ENCODE data around the gene SLC22A25.
"Not testable (repeated sequence)": the region's sequence is repeated elsewhere in the genome, so short reads cannot be mapped to it uniquely, and the experiment has no call there.

The SLC22A25 gene

DNA sequence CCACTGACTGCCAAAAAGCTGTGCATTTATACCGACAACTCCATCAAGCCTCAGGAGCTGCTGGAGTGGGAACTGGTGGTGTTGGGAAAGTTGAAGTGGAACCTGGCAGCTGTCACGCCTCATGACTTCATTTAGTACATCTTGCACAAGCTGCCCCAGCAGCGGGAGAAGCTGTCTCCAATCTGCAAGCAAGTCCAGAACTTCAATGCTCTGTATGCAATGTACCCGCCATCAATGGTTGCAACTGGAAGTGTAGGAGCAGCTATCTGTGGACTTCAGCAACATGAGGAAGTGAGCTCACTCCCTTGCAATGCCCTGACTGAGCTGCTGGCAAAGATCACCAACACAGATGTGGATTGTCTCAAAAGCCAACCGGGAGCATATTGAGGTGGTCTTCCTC, at the start of gene SLC22A25:
Gene SLC22A25 (minus strand): TSS at position 67 of the 400 bp plus-strand sequence. CDS start 13,947 bp downstream, outside the sequence.
- no peak for DNase-seq (ENCODE audit: low read depth in 2 of 2)

DNA sequence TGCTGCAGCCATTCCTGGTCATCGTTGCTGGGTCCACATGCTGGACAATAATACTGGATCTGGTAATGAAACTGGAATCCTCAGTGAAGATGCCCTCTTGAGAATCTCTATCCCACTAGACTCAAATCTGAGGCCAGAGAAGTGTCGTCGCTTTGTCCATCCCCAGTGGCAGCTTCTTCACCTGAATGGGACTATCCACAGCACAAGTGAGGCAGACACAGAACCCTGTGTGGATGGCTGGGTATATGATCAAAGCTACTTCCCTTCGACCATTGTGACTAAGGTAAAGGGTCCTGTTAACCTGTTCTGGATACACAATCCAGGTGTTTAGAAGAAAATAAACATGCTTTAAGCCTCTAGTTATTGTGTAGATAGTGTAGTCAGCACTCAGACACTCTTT, 46.9 kb upstream of the SLC22A25 start:
- DNase-seq (ENCODE audit: low read depth in 2 of 2) = no peak

DNA sequence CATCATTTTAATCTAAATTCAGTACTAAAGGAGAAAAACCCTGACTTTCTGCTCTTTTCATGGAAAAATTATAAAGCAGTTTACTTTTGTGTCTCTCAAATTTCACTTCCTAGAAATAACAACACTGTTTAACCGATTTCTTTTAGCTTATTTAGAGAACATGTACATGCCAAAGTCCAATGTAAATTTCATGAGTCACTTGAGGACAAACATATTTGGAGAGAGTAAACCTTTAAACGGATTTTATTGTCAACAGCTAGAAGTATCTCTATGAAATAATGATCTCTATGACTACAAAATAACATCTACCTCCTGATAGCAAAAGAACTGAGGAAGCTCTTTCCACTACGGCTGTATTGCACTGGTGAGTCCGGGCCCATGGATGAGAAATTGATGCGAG, 46.3 kb upstream of the SLC22A25 start:
- no peak for DNase-seq (ENCODE audit: low read depth in 2 of 2)

DNA sequence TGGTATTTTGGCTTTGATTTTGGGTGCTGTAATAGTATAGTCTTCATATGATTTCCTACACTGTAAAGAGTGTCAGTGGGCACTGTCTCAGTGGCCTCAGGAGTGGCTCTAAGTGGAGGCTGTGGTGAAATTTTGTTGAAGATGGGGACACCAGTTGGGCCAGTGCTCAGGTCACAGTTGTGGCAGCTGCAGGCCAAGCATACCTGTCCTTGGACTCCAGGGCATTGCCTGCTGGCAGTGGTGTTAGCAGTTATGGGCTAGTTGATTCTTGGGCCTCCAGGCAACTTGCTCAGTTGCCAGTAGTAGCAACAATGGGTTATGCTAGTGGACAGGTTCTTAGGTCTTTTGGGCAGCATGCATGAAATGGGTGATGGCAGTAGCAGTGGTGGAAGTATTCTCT, 39.2 kb upstream of the SLC22A25 start:
- no peak for DNase-seq (ENCODE audit: low read depth in 2 of 2)

DNA sequence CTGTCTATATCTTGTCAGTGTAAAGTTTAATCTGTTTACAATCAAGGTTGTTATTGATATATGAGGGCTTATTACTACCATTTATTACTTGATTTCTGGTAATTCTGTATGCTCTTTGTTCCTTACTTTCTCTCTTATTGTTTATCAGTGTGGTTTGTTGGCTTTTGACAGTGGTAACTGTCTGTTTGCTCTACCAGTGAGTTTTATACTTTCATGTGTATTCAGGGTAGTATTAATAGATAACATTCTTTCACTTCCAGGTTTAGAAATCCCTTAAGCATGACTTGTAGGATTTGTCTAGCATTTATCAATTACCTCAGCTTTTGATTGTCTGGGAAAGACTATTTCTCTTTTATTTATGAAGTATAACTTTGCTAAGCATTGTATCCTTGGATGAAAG, 37.5 kb upstream of the SLC22A25 start:
- DNase-seq (ENCODE audit: low read depth in 2 of 2) = no peak

DNA sequence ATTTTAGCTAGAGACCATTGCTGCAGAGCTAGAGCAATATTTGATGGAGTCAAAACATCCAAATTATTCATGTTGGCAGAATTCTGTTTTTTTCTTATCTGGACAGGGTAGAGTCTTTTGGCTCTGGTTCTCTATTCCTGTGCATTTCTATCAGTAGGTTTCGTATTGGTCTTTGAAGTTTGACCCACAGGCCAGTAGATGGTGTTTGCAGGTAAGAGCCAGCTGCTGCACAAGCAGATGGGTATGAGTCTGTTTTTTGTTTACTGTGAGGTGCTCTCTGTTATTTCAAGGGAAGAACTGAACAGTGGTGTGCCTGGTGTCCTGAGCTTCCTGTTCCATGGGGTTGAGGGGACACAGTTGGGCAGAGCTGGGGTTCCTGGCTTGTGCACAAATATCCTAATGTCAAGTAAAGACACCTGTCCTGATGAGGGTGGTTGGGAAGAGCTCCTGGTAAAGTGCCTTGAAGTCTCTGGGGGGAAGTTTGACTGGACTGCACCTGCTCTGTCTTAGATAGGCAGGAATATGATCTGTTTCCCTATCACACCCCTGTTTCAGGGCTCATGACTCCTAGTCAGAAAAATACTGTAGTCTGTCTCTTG, 34.0 kb upstream of the SLC22A25 start:
- DNase-seq (ENCODE audit: low read depth in 2 of 2) = no peak

DNA sequence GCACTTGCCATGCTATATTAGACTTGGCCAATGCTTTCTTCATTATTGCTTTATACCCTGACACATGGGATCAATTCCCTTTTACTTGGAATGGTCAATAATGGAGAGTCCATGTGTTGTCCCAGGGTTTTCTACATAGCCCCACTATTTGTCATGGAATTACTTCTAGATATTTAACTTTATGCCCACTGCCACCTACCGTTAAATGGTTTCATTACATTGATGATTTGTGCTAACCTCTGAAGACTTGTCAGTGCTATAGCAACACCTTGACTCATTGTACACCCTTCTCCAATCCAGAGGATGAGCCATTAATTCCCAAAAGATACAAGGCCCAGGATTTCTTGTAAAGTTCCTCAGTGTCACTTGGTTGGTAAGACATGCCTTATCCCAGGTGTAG, 31.4 kb upstream of the SLC22A25 start:
- no peak for DNase-seq (ENCODE audit: low read depth in 2 of 2)

DNA sequence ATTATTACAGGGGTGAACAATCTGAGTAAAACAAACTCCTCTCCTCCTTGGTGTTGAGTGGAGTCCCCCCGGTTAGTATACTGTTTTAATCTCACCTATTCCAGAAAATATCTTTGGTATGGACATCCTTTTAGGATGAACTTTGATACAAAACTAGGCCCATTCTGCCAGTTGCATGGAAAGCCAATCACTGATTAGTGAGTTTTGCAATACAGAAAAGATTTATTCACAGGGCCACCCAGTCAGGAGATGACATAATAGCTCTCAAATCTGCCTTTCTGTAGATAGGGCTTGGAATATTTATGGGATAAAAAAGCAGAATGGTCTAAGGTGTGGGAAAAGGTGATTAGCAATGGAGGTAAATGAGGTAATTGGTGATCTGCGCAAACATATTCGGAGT, 30.3 kb upstream of the SLC22A25 start:
- DNase-seq (ENCODE audit: low read depth in 2 of 2) = no peak

DNA sequence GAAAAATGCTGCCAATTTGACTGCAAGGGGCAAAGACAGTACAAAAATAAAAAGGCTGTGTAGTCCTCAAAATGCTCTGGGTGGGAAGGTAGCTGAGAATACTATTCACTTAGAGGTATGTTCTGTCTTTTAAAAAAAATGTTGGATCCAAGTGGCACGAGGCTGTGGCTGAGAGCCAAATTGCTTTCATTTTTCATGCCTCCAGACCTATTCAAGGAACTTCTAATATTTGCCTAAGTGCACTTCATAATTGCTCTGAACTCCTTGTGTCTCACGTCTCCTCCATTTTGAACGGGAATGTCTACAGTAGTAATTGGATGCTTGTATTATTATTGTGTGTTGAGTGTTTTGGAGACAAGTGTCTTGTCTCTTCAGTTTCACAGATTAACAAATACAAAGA, 19.1 kb upstream of the SLC22A25 start:
- DNase-seq (ENCODE audit: low read depth in 2 of 2) = no peak

DNA sequence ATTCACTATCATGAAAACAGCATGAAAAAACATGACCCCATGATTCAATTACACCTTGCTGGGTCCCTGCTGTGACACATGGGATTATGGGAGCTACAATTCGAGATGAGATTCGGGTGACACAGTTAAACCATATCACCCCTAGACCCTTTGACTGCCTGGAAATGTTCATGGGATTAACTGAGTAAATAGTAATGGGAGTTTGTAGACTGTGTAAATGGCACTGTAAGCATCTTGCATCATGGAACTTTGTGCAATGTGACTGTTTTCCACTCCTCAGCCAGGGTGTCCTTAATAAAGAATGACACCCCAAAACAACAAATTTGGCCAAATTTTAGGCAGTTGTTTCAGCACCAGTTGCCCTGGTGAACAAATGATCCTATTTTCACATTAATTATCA, 7.9 kb upstream of the SLC22A25 start:
- no peak for DNase-seq (ENCODE audit: low read depth in 2 of 2)

DNA sequence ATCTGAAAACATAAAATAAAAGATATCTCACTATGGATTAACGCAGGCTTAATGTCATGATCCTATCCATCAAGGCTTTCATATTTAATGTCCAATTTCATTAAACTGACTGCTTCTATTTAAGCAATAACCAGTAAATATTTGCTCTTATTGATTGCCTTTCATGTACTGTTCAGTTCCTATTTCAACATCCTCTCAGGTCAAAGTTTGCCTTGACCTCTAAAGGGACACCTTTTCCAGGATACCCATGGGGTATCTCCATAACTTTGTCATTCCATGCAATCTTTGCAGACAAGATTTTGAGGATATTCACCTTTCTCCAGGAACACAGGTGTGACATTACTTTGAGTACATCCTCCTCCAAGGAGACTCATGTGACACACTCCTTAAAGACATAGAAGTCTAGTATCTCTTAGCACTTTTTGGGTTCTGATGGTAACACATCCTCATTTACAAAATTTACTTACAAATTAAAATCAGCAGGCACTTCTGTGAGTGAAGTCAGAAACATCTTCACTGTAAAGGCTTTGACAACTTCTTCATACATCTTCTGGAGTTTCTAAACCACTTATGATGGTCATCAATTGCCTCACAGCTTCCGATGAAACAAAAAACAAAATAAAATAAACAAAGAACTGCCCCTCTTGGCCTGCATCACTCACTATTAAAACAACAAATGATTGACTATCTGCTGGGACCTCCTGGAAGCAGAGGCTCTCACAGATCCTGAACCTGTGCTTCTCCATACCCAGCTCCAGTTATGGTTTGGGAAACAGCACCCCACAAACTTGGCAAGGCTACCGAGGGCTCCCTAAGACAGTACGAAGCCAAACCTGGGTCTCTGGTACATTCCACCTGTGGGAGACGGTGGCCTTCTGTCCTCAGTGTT, 7.0 kb upstream of the SLC22A25 start:
- no peak for DNase-seq (ENCODE audit: low read depth in 2 of 2)

DNA sequence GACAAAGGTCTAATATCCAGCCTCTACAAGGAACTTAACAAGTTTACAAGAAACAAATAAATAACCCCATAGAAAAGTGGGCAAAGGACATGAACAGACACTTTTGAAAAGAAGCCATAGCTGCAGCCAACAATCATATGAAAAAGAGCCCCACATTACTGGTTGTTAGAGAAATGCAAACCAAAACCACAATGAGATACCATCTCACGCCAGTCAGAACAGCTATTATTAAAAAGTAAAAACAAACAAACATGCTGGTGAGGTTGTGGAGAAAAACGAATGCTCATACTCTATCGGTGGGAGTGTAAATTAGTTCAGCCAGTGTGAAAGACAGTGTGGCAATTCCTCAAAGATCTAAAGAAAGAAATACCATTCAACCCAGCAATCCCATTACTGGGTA, 5.6 kb upstream of the SLC22A25 start:
- DNase-seq (ENCODE audit: low read depth in 2 of 2) = no peak

DNA sequence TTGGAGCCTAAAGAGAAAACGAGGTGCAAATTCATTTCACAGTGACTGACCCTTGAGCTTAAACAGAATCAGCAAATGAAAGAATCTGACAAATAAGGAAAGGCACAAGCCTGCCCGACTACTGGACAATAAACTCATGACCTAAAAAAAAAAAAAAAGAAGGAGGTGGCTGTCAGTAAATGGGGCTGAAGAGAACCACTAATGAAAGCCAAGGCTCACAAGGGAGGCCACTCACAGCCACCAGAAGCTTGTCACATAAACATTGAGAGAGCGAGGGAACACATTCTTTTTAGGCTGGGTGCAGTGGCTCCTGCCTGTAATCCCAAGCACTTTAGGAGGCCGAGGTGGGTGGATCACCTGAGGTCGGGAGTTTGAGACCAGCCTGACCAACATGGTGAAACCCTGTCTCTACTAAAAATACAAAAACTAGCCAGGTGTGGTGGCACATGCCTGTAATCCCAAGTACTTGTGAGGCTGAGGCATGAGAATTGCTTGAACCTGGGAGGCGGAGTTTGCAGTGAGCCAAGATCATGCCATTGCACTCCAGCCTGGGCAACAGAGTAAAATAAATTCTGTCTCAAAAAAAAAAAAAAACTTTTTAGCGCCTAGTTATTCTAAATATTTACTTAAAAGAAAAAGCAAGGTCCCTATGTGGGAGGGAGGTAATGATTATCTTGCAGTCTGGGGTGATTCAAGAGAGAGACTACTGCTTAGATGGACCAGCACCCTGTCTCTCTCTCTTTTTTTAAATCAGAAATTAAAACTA, 4.0 kb upstream of the SLC22A25 start:
- not testable (repeated sequence) for DNase-seq (ENCODE audit: low read depth in 2 of 2)

DNA sequence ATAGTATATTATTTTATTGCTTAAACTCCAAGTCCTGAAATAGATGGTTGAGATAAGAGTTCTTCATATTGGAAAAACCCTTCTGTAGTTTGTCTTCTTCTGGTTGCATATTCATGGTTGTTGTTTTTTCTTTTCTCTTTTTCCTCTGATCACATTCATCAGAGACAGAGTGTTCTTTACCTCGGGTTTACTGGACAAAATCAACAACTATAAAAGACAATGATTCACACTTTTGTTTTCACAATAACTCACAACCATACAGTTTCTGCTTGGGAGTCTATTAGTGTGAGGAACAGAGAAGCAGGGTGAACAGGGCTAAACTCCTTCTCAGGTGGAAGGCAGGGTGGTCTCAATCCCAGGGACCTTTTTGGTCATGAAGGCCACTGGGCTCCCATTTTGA, 2.6 kb upstream of the SLC22A25 start:
- DNase-seq (ENCODE audit: low read depth in 2 of 2) = no peak

DNA sequence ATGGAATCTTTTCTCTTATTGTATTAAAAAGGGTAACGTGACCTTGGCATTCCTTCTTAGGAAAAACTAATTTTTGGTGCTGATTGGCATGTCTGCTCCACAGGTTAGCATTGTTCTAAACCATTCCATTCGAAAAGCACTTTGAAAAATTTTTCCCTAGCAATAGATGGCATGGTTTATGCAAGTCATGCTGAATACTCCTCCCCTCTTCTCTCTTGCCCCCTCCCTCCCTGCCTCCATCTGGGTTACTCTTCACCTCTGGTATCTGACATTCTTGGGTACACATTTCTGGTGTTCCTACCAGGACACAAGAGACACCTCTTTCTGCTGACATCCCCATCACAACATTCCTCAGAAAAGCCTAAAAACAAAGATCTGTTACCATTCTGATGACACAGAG, 1.5 kb upstream of the SLC22A25 start:
- DNase-seq (ENCODE audit: low read depth in 2 of 2) = no peak

DNA sequence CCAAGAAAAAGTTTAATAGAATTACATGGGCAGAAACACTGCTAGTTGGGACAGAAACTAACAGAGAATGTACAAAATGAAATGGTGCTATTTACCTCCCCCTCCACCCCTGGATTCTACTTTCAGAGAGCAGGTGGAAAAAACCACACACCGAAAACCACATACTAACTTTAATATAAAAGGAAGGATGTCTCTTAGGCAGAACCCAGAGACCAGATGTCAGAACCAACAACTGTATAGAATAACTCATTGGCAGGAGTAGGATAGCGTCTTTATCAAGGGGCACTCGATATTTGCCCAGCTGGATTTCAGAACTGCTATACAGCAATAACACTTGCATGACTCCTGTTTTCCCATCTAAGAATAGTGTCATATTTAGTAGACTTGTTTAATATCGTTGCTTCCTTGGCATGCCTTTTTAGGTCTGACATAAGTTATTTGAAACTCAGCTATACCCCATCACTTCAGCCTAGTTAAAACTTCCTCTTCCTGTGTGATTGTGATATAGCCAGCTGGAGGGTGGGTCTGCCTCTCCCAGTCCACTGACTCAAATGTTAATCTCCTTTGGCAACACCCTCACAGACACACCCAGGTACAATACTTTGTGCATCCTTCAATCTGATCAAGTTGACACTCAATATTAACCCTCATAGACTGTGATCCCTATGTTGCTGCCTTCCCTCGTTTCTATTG, 1.2 kb downstream of the SLC22A25 start:
- no peak for DNase-seq (ENCODE audit: low read depth in 2 of 2)

DNA sequence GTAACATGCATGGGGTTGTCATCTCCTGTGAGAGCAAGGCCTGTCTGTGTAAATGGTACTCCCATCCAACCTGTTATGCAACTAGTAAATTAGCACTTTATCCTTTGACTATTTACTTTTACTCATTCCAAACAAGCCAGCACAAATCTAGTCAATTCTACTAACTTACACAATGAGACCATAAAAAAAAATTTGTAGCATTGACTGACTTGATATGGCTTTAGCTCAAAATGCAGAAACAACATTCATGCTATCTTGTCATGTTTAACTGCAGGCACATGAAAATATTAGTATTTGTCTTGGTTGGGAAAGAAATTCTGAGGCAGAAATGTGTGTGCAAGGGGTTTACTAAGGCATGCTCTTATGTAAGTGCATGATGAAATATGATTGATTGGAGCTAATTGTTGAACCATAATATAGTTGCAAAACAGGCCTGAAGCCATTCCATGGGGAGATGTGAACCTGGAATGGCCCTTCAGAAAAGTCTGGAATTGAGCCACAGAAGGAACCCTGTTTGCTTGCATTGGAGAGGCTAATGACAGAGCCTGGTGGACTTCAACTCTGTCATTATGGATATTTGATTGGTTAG, 2.5 kb downstream of the SLC22A25 start:
- DNase-seq (ENCODE audit: low read depth in 2 of 2) = no peak

DNA sequence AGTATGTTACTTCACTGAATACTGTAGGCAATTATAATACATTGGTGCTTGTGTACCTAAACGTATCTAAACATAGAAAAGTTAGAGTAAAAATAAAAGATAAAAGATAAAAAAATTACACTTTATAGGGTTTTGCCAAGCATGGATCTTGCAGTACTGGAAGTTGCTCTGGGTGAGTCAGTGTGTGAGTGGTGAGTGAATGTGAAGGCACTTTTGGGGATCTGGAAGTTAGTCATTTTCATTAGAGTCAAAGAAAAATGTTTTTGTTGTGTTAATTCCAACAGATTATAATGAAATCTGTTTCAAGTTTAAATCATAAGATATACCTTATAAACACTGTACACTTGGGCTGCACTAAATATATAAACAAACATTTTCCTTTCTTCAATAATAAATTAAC, 3.3 kb downstream of the SLC22A25 start:
- no peak for DNase-seq (ENCODE audit: low read depth in 2 of 2)

DNA sequence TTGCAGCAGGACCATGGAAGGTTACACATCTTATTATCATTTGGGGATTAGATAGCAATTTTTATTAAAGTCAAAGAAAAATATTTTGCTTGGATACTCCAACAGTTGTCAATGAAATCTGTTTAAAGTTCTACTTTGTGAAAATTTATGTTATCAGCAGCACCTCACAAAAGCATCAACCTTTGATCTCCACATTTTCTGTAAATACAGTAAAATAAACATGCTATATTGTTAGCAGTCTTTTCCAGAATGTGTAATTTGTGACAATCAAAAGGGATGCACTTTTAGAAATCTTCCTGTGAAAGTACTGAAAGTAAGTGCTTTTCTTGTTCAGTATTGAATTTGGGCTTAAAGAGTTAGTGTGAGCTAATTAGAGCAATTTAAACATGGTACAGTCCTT, 4.1 kb downstream of the SLC22A25 start:
- no peak for DNase-seq (ENCODE audit: low read depth in 2 of 2)

DNA sequence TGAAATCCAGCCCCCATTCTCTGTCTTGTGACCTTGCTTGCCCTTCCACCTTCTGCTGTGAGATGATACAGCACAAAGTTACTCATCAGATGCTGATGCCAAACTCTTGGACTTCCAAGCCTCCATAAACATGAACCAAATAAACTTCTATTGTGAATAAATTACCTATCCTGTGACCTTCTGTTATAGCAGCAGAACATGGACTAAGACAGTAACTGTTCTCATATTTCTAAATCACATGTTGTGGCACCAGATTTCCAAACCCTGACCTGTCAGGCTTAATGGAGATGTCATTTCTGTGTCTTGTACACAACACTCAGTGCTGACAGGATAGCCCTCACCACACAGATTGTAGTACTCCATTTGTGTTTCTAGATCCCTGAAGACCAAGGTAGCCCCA, 6.0 kb downstream of the SLC22A25 start:
- DNase-seq (ENCODE audit: low read depth in 2 of 2) = no peak

All from stimulated activated CD8-positive, alpha-beta memory T cell treated with anti-CD3 and anti-CD28 coated beads, Interleukin-7, amount 100 ng/mL, for 4 hours (primary cell).